Esophagus muscularis mucosa (tissue), 4 donors: ENCODE results near the gene HTT.

Experiments
- EP300 ChIP-seq: sonication (generic); formaldehyde crosslinking; IDR thresholded peaks from one replicate; pipeline ENCODE4 v1.6.1; 2017; ENCODE audit warnings: antibody characterized with exemption
- POLR2A ChIP-seq: fragments of 450-650 bp; IDR thresholded peaks from one replicate; pipeline ENCODE4 v1.6.1; 2017; ENCODE audit warnings: antibody characterized with exemption, moderate library complexity, mild to moderate bottlenecking, low read depth
- TF ChIP-seq, protein P1 (sequence below), 3 experiments: fragments of 200-600 bp in 2 of 3; fragments of 450-650 bp in 1 of 3; sonication (generic) in 2 of 3; IDR thresholded peaks; one replicate each; pipeline ENCODE4 v1.5.1; 2017 to 2019; ENCODE audit warnings: antibody characterized with exemption in 3 of 3, mild to moderate bottlenecking in 2 of 3, moderate library complexity in 1 of 3

GRCh38 chr4:3225071-3225850, 150.8 kb downstream of the HTT start:
- TF ChIP-seq EP300, result no peak
- no peak for TF ChIP-seq POLR2A
- TF ChIP-seq, protein P1, sequence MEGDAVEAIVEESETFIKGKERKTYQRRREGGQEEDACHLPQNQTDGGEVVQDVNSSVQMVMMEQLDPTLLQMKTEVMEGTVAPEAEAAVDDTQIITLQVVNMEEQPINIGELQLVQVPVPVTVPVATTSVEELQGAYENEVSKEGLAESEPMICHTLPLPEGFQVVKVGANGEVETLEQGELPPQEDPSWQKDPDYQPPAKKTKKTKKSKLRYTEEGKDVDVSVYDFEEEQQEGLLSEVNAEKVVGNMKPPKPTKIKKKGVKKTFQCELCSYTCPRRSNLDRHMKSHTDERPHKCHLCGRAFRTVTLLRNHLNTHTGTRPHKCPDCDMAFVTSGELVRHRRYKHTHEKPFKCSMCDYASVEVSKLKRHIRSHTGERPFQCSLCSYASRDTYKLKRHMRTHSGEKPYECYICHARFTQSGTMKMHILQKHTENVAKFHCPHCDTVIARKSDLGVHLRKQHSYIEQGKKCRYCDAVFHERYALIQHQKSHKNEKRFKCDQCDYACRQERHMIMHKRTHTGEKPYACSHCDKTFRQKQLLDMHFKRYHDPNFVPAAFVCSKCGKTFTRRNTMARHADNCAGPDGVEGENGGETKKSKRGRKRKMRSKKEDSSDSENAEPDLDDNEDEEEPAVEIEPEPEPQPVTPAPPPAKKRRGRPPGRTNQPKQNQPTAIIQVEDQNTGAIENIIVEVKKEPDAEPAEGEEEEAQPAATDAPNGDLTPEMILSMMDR (IDR thresholded peaks at IDR 0.05), result no peak
